GM18858 (cell line): Measurements from ENCODE around the gene ARHGAP31.
A peak's percentile ranks its signal among the peaks of the same experiment; 100 is the strongest.
"Not testable (repeated sequence)": the region's sequence is repeated elsewhere in the genome, so short reads cannot be mapped to it uniquely, and the experiment has no call there.

Experiments used
- ATAC-seq: cut with Tn5 transposase; IDR thresholded peaks from one replicate; pipeline ENCODE4 v1.9.1; 2021; ENCODE audit not compliant: unreplicated experiment

Gene ARHGAP31, protein sequence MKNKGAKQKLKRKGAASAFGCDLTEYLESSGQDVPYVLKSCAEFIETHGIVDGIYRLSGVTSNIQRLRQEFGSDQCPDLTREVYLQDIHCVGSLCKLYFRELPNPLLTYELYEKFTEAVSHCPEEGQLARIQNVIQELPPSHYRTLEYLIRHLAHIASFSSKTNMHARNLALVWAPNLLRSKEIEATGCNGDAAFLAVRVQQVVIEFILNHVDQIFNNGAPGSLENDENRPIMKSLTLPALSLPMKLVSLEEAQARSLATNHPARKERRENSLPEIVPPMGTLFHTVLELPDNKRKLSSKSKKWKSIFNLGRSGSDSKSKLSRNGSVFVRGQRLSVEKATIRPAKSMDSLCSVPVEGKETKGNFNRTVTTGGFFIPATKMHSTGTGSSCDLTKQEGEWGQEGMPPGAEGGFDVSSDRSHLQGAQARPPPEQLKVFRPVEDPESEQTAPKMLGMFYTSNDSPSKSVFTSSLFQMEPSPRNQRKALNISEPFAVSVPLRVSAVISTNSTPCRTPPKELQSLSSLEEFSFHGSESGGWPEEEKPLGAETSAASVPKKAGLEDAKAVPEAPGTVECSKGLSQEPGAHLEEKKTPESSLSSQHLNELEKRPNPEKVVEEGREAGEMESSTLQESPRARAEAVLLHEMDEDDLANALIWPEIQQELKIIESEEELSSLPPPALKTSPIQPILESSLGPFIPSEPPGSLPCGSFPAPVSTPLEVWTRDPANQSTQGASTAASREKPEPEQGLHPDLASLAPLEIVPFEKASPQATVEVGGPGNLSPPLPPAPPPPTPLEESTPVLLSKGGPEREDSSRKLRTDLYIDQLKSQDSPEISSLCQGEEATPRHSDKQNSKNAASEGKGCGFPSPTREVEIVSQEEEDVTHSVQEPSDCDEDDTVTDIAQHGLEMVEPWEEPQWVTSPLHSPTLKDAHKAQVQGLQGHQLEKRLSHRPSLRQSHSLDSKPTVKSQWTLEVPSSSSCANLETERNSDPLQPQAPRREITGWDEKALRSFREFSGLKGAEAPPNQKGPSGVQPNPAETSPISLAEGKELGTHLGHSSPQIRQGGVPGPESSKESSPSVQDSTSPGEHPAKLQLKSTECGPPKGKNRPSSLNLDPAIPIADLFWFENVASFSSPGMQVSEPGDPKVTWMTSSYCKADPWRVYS (N-terminal part only)

DNA sequence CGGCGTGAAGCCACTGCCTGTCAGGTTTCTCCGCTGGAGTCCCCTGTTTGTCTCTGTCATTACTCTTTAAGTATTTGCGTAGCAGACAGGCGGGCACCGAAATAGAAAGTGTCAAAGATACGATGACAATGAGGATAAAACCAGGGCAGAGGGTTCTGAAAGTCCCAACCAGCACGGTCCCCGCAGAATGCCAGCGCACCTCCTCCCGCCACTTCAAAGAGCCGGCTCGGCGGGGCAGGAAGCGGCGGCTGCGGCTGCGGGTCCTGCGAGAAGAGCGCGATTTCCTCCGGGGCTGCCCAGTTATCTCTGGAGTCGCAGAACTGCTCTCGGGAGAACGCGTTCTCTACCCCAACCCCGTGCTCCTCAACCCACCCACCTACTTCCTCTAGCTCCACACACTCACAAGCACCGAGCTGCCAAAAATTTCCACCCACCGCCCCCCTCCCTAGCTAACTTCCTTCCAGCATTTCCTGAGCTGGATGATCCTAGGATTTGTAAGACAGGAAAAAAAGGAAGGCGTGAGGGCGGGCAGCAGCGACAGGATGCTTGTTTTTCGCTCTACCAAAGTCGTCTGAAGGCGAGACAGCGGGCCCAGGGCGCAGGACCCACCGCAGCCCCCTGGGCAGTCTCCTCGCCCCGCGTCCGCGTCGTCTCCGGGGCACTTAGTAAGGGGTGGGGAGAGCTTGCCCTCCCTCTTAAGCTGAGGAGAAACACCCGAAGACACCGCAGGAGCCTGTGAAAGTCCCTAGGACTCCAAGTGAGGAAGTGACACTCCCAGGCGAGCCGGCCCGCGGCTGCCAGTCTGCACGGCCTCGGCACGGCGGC, at the start of gene ARHGAP31:
Gene ARHGAP31 (plus strand): TSS at position 513 of the 825 bp plus-strand sequence. CDS start 522 bp downstream, outside the sequence.
- peak; percentile 65 for ATAC-seq

DNA sequence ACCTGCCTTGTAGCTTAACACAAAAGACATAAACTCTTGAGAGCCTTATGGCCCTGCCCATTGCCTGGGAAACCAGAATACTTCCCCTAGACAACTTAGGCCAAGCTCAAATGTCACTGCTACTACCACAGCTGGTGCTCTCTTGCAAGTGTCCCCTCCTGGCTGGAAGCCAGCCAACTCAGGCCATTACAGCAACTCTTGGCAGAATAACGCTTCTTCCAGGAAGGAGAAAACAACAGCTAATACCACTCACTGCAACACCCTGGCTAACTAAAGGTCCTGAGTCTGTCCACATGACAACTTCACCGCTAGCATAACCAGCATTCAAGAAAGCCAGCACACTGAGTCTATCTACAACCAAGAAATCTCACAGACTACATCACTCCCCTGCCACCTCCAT, 48.4 kb upstream of the ARHGAP31 start:
- no peak for ATAC-seq

DNA sequence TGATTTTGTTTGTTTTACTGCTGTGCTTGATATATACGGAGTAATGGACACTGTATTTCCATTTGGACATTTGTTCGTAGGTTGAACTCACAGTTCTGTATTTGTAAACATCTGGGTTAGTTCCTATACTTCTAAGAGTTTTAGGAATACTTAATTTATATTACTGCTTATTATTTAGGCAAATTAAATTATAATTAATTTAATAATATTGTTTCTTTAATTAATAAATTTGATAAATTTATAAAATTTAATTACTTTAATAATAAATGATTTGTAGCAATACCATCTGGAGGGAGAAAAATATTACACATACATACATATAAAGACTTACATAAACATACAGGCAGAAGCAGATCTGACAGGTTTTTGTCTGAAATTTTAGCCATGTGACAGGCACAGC, 39.0 kb upstream of the ARHGAP31 start:
- no peak for ATAC-seq

DNA sequence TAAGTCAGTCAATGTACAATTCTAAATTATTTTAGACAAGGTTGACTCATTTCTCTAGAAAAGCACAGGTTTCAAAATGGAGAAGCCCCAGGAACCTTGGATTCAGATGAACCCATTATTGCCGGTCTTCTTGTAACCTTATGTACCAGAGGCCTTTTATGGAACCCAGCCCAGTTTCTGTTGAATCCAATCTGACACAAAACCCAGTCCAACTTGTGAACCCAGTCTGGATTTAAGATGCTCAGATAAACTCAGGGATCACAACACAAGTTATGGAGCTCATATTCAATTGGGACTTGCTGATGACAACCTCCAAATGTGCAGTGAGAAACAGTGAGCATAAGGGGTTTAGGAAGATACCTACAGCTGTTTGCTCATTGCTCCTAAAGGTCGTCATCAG, 37.1 kb upstream of the ARHGAP31 start:
- no peak for ATAC-seq

DNA sequence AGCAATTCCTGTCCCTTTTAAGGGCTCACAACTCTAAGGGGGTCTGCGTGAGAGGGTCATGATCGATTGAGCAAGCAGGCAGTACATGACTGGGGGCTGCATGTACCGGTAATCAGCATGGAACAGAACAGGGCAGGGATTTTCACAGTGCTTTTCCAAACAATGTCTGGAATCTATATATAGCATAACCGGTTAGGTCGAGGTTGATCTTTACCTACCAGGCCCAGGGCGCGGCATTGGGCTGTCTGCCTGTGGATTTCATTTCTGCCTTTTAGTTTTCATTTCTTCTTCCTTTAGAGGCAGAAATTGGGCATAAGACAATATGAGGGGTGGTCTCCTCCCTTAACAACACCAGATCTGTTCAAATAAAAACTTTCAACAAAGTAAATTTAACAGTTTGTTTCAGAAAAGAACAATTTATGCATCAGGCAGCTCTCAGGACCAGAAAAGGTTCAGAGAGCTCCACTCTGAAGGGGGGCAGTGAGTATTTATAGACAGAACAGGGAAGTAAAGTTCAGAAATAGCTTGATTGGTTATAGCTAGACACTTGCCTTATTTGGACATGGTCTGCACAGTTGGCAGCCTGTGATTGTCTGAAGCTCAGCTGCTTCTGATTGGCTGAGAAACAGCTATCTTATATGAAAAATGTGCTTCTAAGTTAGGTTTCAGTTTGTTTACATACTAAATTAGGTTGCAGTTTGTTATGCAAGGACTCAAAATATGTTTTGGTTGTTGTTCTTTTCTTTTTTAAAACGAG, 36.4 kb upstream of the ARHGAP31 start:
- peak; percentile 52 for ATAC-seq

DNA sequence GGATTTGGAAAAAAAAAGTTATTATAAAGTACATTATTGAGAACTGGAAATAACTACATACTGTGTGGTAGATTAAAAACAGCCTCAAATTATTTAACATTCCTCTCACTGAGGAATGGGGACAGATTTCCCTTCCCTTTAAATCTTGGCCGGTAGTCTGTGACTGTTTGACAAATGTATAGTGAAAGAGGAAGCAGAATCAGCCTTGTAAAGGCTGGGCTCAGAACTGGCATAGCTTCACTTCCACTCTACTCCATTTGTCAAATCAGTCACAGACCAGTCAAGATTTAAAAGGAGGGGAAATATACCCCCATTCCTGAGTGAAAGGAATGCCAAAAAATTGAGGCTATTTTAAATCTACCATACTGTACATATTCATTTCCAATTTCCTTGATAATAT, 35.3 kb upstream of the ARHGAP31 start:
- peak; percentile 93 for ATAC-seq

DNA sequence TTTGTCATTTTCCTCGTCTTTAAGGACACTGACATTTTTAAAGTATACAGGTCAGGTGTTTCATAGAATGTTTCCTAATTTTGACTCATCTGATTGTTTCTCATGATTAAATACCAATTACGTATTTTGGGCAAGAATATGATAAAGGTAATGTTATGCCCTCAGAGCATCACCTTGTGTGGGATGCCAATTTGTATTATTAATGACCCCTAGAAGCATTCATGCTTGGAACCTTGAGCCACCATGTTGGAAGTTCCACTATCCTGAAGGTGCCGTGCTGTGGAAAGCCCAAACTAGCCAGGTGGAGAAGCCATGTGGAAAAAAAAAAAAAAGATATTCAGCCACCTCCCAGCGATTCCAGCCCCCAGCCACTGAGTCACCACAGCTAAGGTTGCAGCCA, 34.4 kb upstream of the ARHGAP31 start:
- no peak for ATAC-seq

DNA sequence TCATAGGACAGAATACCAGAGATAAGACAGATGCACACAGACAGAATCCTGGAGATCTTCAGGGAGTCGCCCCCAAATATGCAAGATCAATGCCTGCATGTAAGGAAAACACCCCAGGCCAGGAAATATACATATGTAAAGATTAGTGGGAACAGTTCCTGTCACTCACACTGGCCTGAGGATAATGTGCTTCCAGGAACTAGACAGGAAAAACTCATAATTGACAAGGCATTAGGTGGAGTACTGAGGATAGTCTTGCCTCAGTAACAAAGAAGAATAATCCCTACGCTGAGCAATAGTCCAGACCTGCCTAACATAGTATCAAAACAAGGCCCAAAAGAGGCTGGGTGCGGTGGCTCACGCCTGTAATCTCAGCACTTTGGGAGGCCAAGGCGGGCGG, 33.1 kb upstream of the ARHGAP31 start:
- ATAC-seq = no peak

DNA sequence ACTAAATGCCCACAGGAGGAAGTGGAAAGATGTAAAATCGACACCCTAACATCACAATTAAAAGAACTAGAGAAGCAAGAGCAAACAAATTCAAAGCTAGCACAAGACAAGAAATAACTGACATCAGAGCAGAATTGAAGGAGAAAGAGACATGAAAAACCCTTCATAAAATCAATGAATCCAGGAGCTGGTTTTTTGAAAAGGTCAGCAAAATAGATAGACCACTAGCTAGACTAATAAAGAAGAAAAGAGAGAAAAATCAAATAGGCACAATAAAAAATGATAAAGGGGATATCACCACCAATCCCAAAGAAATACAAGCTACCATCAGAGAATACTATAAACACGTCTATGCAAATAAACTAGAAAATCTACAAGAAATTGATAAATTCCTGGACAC, 24.0 kb upstream of the ARHGAP31 start:
- ATAC-seq = not testable (repeated sequence)

DNA sequence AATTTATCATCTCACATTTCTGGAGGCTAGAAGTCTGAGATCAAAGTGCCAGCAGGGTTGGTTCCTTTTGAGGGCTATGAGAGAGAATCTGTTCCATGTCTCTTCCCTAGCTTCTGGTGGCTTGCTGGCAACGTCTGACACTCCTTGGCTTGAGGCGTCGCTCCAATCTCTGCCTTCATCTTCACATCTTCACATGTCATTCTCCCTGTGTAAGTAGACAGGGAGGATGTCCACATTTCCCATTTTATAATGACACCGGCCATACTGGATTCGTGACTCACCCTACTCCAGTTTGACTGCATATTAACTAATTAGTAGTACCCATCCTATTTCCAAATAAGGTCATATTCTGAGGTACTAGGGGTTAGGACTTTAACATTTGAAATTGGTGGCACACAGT, 17.5 kb upstream of the ARHGAP31 start:
- ATAC-seq = no peak

DNA sequence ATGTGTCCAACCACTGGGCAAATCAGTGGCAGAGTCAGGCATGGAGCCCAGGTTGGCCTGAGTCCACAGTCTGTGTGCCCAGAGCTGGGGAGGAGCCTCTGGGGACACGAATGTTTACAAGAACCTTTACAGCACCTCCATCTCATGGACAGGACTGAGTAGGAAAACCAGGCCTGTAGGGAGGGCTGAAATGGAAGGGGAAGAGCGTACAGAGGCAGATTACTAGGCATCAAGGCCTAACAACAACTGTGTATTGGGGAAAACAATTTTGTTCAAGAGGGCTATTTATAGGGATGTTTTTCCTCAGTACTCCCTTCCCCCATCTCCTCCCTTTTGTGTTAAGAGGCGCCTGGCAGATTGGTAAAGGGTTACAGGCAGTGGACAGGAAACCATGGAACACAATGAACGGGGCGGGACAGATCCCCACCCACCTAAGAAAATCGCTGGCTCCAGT, 15.1 kb upstream of the ARHGAP31 start:
- ATAC-seq = no peak

DNA sequence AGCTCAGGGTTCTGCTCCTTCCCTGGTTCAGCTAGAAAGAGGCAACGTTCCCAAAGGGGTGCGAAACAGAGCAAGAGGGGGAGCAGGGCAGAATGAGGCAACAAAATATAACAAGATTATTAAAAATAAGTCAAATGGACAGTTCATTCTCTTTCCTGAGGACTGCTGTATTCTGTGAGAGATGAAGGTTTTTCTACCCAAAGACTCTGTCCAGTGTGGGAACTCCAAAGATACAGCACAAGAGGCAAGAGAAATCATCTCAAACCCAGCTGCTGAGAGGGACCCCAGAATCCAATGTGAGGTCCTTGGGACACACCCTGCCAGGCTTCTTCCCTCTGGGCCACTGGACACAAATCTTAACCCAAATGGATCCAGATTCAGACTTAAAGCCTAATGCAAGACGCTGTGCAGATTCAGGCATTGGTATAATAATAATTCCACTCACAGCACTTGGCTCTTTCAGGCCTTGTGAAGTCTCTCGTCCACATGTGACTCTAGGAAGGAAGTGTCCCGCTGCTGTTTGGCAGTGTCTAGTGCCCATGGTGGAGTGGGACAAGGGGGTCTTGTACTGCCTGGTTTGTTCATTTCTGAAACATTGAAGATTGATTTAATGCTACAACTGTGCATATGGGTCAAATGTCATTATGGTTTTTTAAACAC, 14.5 kb upstream of the ARHGAP31 start:
- ATAC-seq = no peak

DNA sequence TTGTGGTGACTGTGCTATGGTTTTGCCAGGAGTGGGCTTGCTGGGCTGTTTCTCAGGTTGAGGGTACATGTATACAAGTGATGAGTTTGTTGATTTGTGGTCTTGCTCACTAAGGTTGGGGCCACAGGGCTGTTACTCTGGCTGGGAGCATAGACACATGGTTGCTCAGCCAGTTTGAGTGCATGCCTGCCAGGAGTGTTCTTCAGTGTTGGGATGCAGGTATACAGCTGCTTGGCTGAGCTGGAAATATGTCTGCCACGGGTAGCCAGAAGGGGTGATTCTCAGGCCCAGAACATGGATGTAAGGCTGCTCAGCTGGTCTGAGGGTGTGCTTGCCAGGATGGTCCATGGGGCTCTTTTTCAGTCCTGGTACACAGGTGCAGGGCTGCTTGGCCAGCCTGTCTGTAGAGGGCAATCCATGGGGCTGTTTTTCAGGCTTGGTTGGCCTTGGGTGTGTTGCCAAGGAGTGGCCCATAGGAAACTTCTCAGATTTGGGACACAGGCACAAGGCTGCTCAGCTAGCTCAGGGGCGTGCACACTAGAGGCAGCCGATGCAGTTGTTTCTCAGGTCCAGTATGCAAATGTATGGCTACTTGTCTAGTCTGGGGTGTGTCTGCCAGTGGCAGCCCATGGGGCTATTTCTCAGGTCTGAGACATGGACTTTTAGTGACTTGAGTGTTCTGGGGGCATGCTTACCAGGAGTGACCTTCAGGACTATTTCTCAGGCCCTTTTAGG, 5.3 kb upstream of the ARHGAP31 start:
- ATAC-seq = no peak

DNA sequence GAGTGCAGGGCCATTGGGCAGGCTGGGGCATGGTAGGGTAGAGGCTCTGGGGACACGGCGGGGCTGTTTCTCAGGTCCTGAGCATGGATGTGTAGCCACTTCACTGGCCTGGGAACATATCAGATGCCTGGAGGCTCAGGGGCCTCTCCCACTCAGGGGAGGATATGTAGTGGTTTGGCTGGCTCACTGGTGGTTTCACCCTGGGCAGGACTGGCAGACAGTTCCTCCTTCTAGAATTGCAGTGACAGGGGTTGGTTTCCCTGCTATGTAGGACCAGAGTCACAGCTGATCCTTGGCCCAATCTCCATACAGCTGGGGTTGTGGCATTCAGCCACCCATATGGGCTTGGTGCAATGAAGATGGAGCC, 4.8 kb upstream of the ARHGAP31 start:
- ATAC-seq = no peak

DNA sequence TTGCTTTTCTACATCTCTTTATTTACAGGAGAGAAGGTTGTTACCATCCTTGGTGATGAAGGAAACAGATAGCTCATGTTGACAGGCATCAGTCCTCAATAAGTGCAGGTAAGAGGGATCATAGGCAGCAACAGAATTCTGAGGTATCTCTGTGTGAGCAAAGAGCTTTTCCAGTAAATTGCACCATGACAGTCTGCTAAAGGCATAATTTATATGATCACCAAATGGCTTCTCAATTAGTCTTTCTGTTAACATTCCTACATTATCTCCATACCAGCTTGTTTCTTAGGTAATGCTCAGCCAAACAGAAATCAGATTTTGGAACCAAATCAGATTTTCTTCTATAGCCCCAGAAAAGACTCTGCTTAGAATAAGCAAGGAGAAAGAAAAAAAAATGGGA, 3.6 kb upstream of the ARHGAP31 start:
- no peak for ATAC-seq

DNA sequence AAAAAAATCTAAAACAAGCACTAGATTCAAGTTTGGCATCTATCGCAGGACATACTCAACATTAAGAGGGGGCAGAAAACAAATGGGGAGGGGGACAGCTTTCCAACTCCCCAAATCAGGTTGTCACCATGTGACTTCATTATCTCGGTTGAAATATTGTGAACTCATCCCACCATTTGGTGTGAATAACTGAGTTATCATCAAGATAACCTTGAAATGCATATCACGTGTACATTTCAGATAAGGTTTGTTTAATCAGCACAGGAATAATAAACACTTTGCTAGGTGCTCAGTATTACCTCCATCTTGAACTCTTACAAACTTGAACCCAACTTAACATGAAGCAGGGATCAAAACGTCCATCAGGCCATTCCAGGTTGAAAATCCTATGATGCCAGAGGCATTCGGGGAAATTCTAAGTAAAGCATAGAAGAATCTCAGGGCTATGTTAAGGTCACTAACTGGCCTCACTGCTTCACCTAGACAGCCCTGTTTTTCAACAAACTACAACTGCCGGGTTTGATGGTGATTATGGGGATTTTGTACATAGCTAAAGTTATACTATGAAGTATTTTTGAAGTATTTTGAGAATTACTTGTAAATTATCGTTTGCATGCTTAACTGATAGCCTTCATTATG, 3.0 kb upstream of the ARHGAP31 start:
- no peak for ATAC-seq

DNA sequence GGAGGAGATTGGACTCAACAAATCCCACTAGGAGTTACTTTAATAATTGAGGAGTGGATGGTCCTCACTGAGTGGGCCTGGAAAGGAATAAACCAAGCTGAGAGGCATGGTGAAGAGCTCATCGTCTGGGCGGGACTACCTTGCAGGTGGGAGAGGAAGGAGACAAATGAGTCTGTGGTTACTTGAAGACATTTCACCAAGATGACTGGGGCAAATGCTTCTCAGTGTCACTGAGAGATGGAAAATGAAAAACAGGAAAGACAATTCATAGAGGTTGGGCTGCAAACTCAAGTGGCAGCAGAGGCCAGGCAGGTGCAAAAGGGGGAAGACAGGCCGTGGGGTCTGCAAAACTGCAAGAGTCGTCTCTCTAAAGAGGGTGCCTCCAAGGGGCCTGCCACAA, 1.5 kb upstream of the ARHGAP31 start:
- ATAC-seq = no peak
